GM21515 (cell line): ENCODE data around the gene ITGA5.

Experiments
- ATAC-seq: cut with Tn5 transposase; IDR thresholded peaks from one replicate; pipeline ENCODE4 v1.9.1; 2021; ENCODE audit not compliant: unreplicated experiment

ITGA5 gene

GRCh38 chr12:54412786-54413185 is 6.3 kb downstream of the ITGA5 start:
- ATAC-seq, result no peak

- no peak for ATAC-seq
These were observed 6.7 kb downstream of the ITGA5 start for GRCh38 chr12:54412348-54412747.

GRCh38 chr12:54411391-54412241 is 7.5 kb downstream of the ITGA5 start:
- no peak for ATAC-seq

- ATAC-seq, result no peak
These were observed 9.8 kb downstream of the ITGA5 start for GRCh38 chr12:54409267-54409666.

- no peak for ATAC-seq
These were observed 11.7 kb downstream of the ITGA5 start for GRCh38 chr12:54407183-54407905.

GRCh38 chr12:54405573-54405972 is 13.5 kb downstream of the ITGA5 start:
- no peak for ATAC-seq

GRCh38 chr12:54405106-54405505 is 14.0 kb downstream of the ITGA5 start:
- no peak for ATAC-seq

GRCh38 chr12:54404061-54405004 is 14.7 kb downstream of the ITGA5 start:
- no peak for ATAC-seq

- ATAC-seq, result no peak
These were observed 17.9 kb downstream of the ITGA5 start for GRCh38 chr12:54401119-54401518.

- ATAC-seq, result peak; percentile 81
These were observed 19.9 kb downstream of the ITGA5 start for GRCh38 chr12:54398995-54399793.

GRCh38 chr12:54398218-54398617 is 20.8 kb downstream of the ITGA5 start:
- no peak for ATAC-seq

- no peak for ATAC-seq
These were observed 21.9 kb downstream of the ITGA5 start for GRCh38 chr12:54397157-54397556.

GRCh38 chr12:54395545-54395944 is 23.5 kb downstream of the ITGA5 start:
- ATAC-seq, result no peak

- no peak for ATAC-seq
These were observed 24.1 kb downstream of the ITGA5 start for GRCh38 chr12:54394986-54395385.

GRCh38 chr12:54394281-54394719 is 24.8 kb downstream of the ITGA5 start:
- ATAC-seq, result no peak

- ATAC-seq, result no peak
These were observed 25.3 kb downstream of the ITGA5 start for GRCh38 chr12:54393743-54394142.

GRCh38 chr12:54393207-54393609 is 25.9 kb downstream of the ITGA5 start:
- no peak for ATAC-seq

- no peak for ATAC-seq
These were observed 26.4 kb downstream of the ITGA5 start for GRCh38 chr12:54392485-54393206.

- no peak for ATAC-seq
These were observed 28.2 kb downstream of the ITGA5 start for GRCh38 chr12:54390668-54391551.
